OCI-LY3 (cell line): ENCODE results near the gene EIF1.

Experiments used
- EZH2phosphoT487 ChIP-seq: fragments of 200-600 bp; shearing (Covaris generic); IDR thresholded peaks from 2 replicates; pipeline ENCODE4 v1.6.1; 2018; ENCODE audit warnings: antibody characterized with exemption, mixed run types, low read depth
- TF ChIP-seq, protein P1 (sequence below): fragments of 200-600, 300-600 bp; sonication (generic); IDR thresholded peaks from 2 replicates; pipeline ENCODE4 v1.5.1; 2014; ENCODE audit warnings: antibody characterized with exemption, low read length, low read depth

DNA sequence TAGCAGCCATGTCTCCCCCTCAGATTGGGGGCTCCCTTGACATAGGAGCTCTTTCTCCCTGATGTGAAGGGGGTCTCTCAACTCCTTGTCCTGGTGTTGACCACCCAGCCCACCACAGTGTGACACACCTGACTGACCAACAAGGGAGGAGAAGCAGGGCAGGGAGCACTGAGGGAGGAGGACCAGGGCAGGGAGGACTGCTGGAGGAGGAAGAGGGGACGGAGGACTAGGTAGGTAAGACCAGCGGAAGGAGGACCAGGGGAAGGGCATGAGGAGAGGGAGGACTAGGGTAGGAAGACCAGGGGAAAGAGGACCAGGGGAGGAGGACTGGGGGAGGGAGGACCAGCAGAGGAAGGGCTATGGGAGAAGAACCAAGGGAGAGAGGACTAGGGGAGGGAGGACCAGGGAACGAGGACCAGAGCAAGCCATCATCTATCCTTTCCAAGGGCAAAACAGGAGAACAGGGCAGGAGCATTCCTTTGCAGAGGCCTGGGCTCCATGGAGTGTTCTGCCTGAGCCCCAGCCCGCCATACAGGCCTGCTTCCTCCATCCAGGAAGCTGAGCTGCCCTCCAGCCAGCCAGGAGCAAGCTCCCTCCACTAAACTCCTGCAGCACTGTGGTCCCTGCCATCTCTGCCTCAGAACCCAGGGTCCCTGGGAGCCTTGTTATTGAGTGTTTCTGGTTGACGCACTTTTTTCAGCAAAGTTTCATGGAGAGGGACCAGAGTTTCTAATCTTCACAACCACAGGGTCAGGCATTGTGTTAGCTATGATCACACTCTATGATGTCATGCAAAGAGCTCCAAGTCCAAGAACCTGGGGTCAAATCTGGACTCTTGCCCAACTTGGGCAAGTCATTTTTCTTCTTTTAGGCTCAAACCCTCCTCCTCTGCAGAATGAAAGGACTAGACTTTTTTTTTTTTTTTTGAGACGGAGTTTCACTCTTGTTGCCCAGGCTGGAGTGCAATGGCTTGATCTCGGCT lies 48.9 kb upstream of the EIF1 start:
- TF ChIP-seq, protein P1, sequence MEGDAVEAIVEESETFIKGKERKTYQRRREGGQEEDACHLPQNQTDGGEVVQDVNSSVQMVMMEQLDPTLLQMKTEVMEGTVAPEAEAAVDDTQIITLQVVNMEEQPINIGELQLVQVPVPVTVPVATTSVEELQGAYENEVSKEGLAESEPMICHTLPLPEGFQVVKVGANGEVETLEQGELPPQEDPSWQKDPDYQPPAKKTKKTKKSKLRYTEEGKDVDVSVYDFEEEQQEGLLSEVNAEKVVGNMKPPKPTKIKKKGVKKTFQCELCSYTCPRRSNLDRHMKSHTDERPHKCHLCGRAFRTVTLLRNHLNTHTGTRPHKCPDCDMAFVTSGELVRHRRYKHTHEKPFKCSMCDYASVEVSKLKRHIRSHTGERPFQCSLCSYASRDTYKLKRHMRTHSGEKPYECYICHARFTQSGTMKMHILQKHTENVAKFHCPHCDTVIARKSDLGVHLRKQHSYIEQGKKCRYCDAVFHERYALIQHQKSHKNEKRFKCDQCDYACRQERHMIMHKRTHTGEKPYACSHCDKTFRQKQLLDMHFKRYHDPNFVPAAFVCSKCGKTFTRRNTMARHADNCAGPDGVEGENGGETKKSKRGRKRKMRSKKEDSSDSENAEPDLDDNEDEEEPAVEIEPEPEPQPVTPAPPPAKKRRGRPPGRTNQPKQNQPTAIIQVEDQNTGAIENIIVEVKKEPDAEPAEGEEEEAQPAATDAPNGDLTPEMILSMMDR = no peak
- no peak for TF ChIP-seq EZH2phosphoT487
